Measurements from ENCODE around the gene ELOVL6. TPM values are rescaled to one million over a fixed set of nuclear protein-coding genes. Genes with fewer than 3 reads are reported as not detected.
A peak's percentile ranks its signal among the peaks of the same experiment; 100 is the strongest.
"Not testable (repeated sequence)": the region's sequence is repeated elsewhere in the genome, so short reads cannot be mapped to it uniquely, and the experiment has no call there.

The ELOVL6 gene
- total and polyA plus RNA-seq, 2 donors (not counting 1 experiment from before 2014, with no cell fraction given) = 15.0 to 43.4 TPM

GRCh38 chr4:110224142-110224541 lies 25.7 kb upstream of the ELOVL6 start:
- no peaks in the 10 kb centered on the region for H3K36me3 ChIP-seq (ENCODE audit: control insufficient read depth, insufficient read depth, low read length)
- TF ChIP-seq EZH2 (IDR thresholded peaks at IDR 0.05; ENCODE audit: low read length, missing control alignments) (no peak), CTCF (conservative IDR thresholded peaks at IDR 0.05 in 1 of 2, IDR thresholded peaks at IDR 0.05 in 1 of 2; ENCODE audit: low read depth in 1 of 2, low read length in 2 of 2) (no peak)
- no peak overlapping the region for H3K9ac ChIP-seq (ENCODE audit: insufficient read depth, low read length)
- H4K20me1 ChIP-seq (ENCODE audit: control insufficient read depth, extremely low read depth, insufficient read depth, low read length) = no peaks in the 10 kb centered on the region
- H3K4me3 ChIP-seq (replicated peaks in 1 of 4; ENCODE audit: control extremely low read depth in 1 of 4, insufficient read depth in 1 of 4, low read depth in 3 of 4, low read length in 4 of 4) = no peak overlapping the region
- no peaks in the 10 kb centered on the region for H3K4me1 ChIP-seq (ENCODE audit: control insufficient read depth, extremely low read depth, insufficient read depth, low read length)
- H2AFZ ChIP-seq (ENCODE audit: low read length) = no peak overlapping the region
- no peak overlapping the region for H3K4me2 ChIP-seq (ENCODE audit: extremely low read depth, insufficient read depth, low read length)
- H3K27me3 ChIP-seq (ENCODE audit: control insufficient read depth, insufficient read depth, low read length) = no peaks in the 10 kb centered on the region
- no peaks in the 10 kb centered on the region for H3K79me2 ChIP-seq (ENCODE audit: control insufficient read depth, insufficient read depth, low read length)
- DNase-seq (ENCODE audit: low read depth in 2 of 2) = no peak
- H3K27ac ChIP-seq (ENCODE audit: insufficient read depth, low read length) = no peak overlapping the region
- H3K9me3 ChIP-seq (ENCODE audit: control insufficient read depth, insufficient read depth, low read depth, low read length) = no peaks in the 10 kb centered on the region

GRCh38 chr4:110218935-110219334 lies 20.5 kb upstream of the ELOVL6 start:
- H3K4me3 ChIP-seq (replicated peaks in 1 of 4; ENCODE audit: control extremely low read depth in 1 of 4, insufficient read depth in 1 of 4, low read depth in 3 of 4, low read length in 4 of 4); H3K9ac ChIP-seq (ENCODE audit: insufficient read depth, low read length); H2AFZ ChIP-seq (ENCODE audit: low read length); H3K79me2 ChIP-seq (ENCODE audit: control insufficient read depth, insufficient read depth, low read length); H3K9me3 ChIP-seq (ENCODE audit: control insufficient read depth, insufficient read depth, low read depth, low read length); DNase-seq (ENCODE audit: low read depth in 2 of 2); H3K4me1 ChIP-seq (ENCODE audit: control insufficient read depth, extremely low read depth, insufficient read depth, low read length); H3K27me3 ChIP-seq (ENCODE audit: control insufficient read depth, insufficient read depth, low read length); H3K36me3 ChIP-seq (ENCODE audit: control insufficient read depth, insufficient read depth, low read length); H3K4me2 ChIP-seq (ENCODE audit: extremely low read depth, insufficient read depth, low read length); H3K27ac ChIP-seq (ENCODE audit: insufficient read depth, low read length); H4K20me1 ChIP-seq (ENCODE audit: control insufficient read depth, extremely low read depth, insufficient read depth, low read length): not testable (repeated sequence)

GRCh38 chr4:110217181-110217580 lies 18.8 kb upstream of the ELOVL6 start:
- H3K9me3 ChIP-seq (ENCODE audit: control insufficient read depth, insufficient read depth, low read depth, low read length); H3K36me3 ChIP-seq (ENCODE audit: control insufficient read depth, insufficient read depth, low read length); H3K4me1 ChIP-seq (ENCODE audit: control insufficient read depth, extremely low read depth, insufficient read depth, low read length); H4K20me1 ChIP-seq (ENCODE audit: control insufficient read depth, extremely low read depth, insufficient read depth, low read length); H3K4me3 ChIP-seq (replicated peaks in 1 of 4; ENCODE audit: control extremely low read depth in 1 of 4, insufficient read depth in 1 of 4, low read depth in 3 of 4, low read length in 4 of 4); H3K27ac ChIP-seq (ENCODE audit: insufficient read depth, low read length); H2AFZ ChIP-seq (ENCODE audit: low read length); H3K27me3 ChIP-seq (ENCODE audit: control insufficient read depth, insufficient read depth, low read length); H3K9ac ChIP-seq (ENCODE audit: insufficient read depth, low read length); H3K79me2 ChIP-seq (ENCODE audit: control insufficient read depth, insufficient read depth, low read length); DNase-seq (ENCODE audit: low read depth in 2 of 2); H3K4me2 ChIP-seq (ENCODE audit: extremely low read depth, insufficient read depth, low read length): not testable (repeated sequence)

- no peaks in the 10 kb centered on the region for H3K36me3 ChIP-seq (ENCODE audit: control insufficient read depth, insufficient read depth, low read length)
- H3K27ac ChIP-seq (ENCODE audit: insufficient read depth, low read length) = no peak overlapping the region
- no peaks in the 10 kb centered on the region for H3K27me3 ChIP-seq (ENCODE audit: control insufficient read depth, insufficient read depth, low read length)
- no peak overlapping the region for H3K9ac ChIP-seq (ENCODE audit: insufficient read depth, low read length)
- H3K4me2 ChIP-seq (ENCODE audit: extremely low read depth, insufficient read depth, low read length) = no peak overlapping the region
- TF ChIP-seq EZH2 (IDR thresholded peaks at IDR 0.05; ENCODE audit: low read length, missing control alignments) = no peak
- TF ChIP-seq CTCF (conservative IDR thresholded peaks at IDR 0.05 in 1 of 2, IDR thresholded peaks at IDR 0.05 in 1 of 2; ENCODE audit: low read depth in 1 of 2, low read length in 2 of 2) = no peak
- no peaks in the 10 kb centered on the region for H3K4me1 ChIP-seq (ENCODE audit: control insufficient read depth, extremely low read depth, insufficient read depth, low read length)
- H3K4me3 ChIP-seq (replicated peaks in 1 of 4; ENCODE audit: control extremely low read depth in 1 of 4, insufficient read depth in 1 of 4, low read depth in 3 of 4, low read length in 4 of 4) = no peak overlapping the region
- no peaks in the 10 kb centered on the region for H3K9me3 ChIP-seq (ENCODE audit: control insufficient read depth, insufficient read depth, low read depth, low read length)
- H3K79me2 ChIP-seq (ENCODE audit: control insufficient read depth, insufficient read depth, low read length) = no peaks in the 10 kb centered on the region
- DNase-seq (ENCODE audit: low read depth in 2 of 2) = peak; percentile 23 to 52
- no peak overlapping the region for H2AFZ ChIP-seq (ENCODE audit: low read length)
- H4K20me1 ChIP-seq (ENCODE audit: control insufficient read depth, extremely low read depth, insufficient read depth, low read length) = no peaks in the 10 kb centered on the region
These were observed 17.7 kb upstream of the ELOVL6 start for GRCh38 chr4:110216129-110216528.
